Coronary artery (tissue), 2 donors: ENCODE results near the gene PELI2.

Experiments
- DNase-seq: peaks from one replicate; pipeline ENCODE4 v3.0.0-alpha.2; 2017; ENCODE audit warnings: low spot score
- H3K27ac ChIP-seq, 2 donors: fragments of 200-600 bp; sonication (generic); one replicate each; pipeline ENCODE4 v1.5.1; 2016 to 2019
- H3K4me3 ChIP-seq: fragments of 200-600 bp; sonication (generic); 2 replicates; pipeline ENCODE4 v1.5.1; 2016; ENCODE audit warnings: mild to moderate bottlenecking, moderate library complexity
- CTCF ChIP-seq: fragments of 200-600 bp; sonication (generic); IDR thresholded peaks from one replicate; pipeline ENCODE4 v1.5.1; 2019; ENCODE audit warnings: antibody characterized with exemption

PELI2 gene

GRCh38 chr14:56125772-56126636 is 7.8 kb downstream of the PELI2 start:
- no peak for TF ChIP-seq CTCF
- no peak for DNase-seq
- Histone ChIP-seq H3K27ac (no peak overlapping the region), H3K4me3 (no peak overlapping the region)

- TF ChIP-seq CTCF: no peak
- no peak for DNase-seq
- no peak overlapping the region for H3K27ac ChIP-seq
- no peak overlapping the region for H3K4me3 ChIP-seq
Observed at GRCh38 chr14:56126637-56126913, 8.4 kb downstream of the PELI2 start.

- no peak overlapping the region for H3K27ac ChIP-seq
- H3K4me3 ChIP-seq: no peak overlapping the region
- DNase-seq: no peak
- no peak for TF ChIP-seq CTCF
Observed at GRCh38 chr14:56127156-56127555, 8.9 kb downstream of the PELI2 start.

- no peak overlapping the region for H3K4me3 ChIP-seq
- H3K27ac ChIP-seq: no peak overlapping the region
Observed at GRCh38 chr14:56129092-56129491, 10.9 kb downstream of the PELI2 start.

GRCh38 chr14:56129933-56130332 is 11.7 kb downstream of the PELI2 start:
- Histone ChIP-seq H3K27ac (no peak overlapping the region), H3K4me3 (no peak overlapping the region)
- TF ChIP-seq CTCF: no peak
- DNase-seq: no peak

More at GRCh38 chr14:56129092-56129491, 10.9 kb downstream of the PELI2 start:
- no peak for DNase-seq
- TF ChIP-seq CTCF: no peak

- no peak for DNase-seq
- no peak for TF ChIP-seq CTCF
- H3K4me3 ChIP-seq: no peak overlapping the region
- H3K27ac ChIP-seq: no peak overlapping the region
Observed at GRCh38 chr14:56131004-56131864, 13.0 kb downstream of the PELI2 start.
